Right lobe of liver (tissue), 4 donors: ENCODE results near the gene PRR19.

Source experiments
- POLR2A ChIP-seq: fragments of 450-650 bp; IDR thresholded peaks from one replicate; pipeline ENCODE4 v1.6.1; 2017; ENCODE audit warnings: antibody characterized with exemption, mild to moderate bottlenecking
- TF ChIP-seq, protein P1 (sequence below), 4 donors: fragments of 200-600 bp in 3 of 4; fragments of 450-650 bp in 1 of 4; IDR thresholded peaks; one replicate each; pipeline versions ENCODE4 v1.5.1 to v1.8.0; 2016 to 2022; ENCODE audit warnings: antibody characterized with exemption in 4 of 4, mild to moderate bottlenecking in 2 of 4
- donor health status: DM: no; HTN: no; CAD: no.
- donor health status: DM: no; HTN: no; CAD: no.
- donor health status: DM: no; HTN: yes; CAD: no.

DNA sequence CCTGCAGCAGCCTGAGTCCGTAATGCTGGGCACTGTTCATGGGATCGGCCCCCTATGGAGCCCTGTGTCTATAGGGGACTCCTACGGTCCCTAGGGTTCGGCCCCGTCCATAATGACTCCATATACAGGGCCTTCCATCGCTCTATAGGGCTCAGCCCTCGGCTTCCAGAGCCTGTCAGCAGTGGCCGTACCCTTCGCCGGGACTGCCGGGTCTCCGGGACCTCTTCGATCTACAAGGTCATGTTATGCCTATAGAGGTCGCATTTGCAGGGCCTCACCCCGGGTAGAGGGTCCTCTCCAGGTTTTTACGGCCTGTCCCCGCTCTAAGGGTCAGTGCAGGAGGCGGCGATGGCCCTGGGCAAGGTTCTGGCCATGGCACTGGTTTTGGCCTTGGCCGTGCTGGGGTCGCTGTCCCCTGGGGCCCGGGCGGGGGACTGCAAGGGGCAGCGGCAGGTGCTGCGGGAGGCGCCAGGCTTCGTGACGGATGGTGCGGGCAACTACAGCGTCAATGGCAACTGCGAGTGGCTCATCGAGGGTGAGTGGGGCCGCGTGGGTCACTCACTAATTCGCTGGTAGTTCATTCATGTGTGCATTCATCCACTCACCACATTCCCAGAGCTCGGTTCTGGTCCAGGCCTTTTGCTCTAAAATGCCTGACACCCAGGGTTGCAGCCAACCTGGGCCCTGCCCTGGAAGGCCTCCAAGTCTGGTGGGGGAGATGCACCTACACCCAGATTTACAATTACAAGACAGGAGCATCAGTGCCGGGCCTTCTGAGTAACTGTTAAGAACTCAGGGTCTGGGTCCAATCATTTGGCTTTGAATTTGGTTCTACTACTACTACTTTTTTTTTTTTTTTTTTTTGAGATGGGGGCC lies 24.2 kb downstream of the PRR19 start:
- TF ChIP-seq, protein P1, sequence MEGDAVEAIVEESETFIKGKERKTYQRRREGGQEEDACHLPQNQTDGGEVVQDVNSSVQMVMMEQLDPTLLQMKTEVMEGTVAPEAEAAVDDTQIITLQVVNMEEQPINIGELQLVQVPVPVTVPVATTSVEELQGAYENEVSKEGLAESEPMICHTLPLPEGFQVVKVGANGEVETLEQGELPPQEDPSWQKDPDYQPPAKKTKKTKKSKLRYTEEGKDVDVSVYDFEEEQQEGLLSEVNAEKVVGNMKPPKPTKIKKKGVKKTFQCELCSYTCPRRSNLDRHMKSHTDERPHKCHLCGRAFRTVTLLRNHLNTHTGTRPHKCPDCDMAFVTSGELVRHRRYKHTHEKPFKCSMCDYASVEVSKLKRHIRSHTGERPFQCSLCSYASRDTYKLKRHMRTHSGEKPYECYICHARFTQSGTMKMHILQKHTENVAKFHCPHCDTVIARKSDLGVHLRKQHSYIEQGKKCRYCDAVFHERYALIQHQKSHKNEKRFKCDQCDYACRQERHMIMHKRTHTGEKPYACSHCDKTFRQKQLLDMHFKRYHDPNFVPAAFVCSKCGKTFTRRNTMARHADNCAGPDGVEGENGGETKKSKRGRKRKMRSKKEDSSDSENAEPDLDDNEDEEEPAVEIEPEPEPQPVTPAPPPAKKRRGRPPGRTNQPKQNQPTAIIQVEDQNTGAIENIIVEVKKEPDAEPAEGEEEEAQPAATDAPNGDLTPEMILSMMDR (IDR thresholded peaks at IDR 0.05): peak in 1 of 4 donors; percentile 10
- no peak for TF ChIP-seq POLR2A
